ENCODE results near the gene ABCC1.
"Not testable (repeated sequence)": the region's sequence is repeated elsewhere in the genome, so short reads cannot be mapped to it uniquely, and the experiment has no call there.

ABCC1 gene

GRCh38 chr16:16102738-16103137 is 153.3 kb downstream of the ABCC1 start:
- Histone ChIP-seq H3K27me3 (ENCODE audit: control insufficient read depth, insufficient read depth, low read length) (no peaks in the 10 kb centered on the region), H3K9me3 (ENCODE audit: control insufficient read depth, insufficient read depth, low read length) (no peaks in the 10 kb centered on the region), H3K4me1 (ENCODE audit: control insufficient read depth, insufficient read depth, low read length) (no peaks in the 10 kb centered on the region), H3K9ac (ENCODE audit: low read depth, low read length) (no peak overlapping the region), H3K4me3 (ENCODE audit: low read depth, low read length) (no peak overlapping the region), H3K27ac (ENCODE audit: low read depth, low read length) (no peak overlapping the region), H3K36me3 (ENCODE audit: control insufficient read depth, insufficient read depth, low read length) (peaks cover 76% of the 10 kb centered on the region)

GRCh38 chr16:16104132-16104803 is 154.9 kb downstream of the ABCC1 start:
- H3K4me3 ChIP-seq (ENCODE audit: low read depth, low read length); H3K27me3 ChIP-seq (ENCODE audit: control insufficient read depth, insufficient read depth, low read length); H3K9ac ChIP-seq (ENCODE audit: low read depth, low read length); H3K27ac ChIP-seq (ENCODE audit: low read depth, low read length); H3K4me1 ChIP-seq (ENCODE audit: control insufficient read depth, insufficient read depth, low read length); H3K9me3 ChIP-seq (ENCODE audit: control insufficient read depth, insufficient read depth, low read length): not testable (repeated sequence)
- peaks cover 74% of the 10 kb centered on the region for H3K36me3 ChIP-seq (ENCODE audit: control insufficient read depth, insufficient read depth, low read length)

GRCh38 chr16:16104804-16105141 is 155.4 kb downstream of the ABCC1 start:
- not testable (repeated sequence) for H3K9me3 ChIP-seq (ENCODE audit: control insufficient read depth, insufficient read depth, low read length); H3K27me3 ChIP-seq (ENCODE audit: control insufficient read depth, insufficient read depth, low read length); H3K27ac ChIP-seq (ENCODE audit: low read depth, low read length); H3K4me1 ChIP-seq (ENCODE audit: control insufficient read depth, insufficient read depth, low read length); H3K4me3 ChIP-seq (ENCODE audit: low read depth, low read length); H3K9ac ChIP-seq (ENCODE audit: low read depth, low read length)
- peaks cover 77% of the 10 kb centered on the region for H3K36me3 ChIP-seq (ENCODE audit: control insufficient read depth, insufficient read depth, low read length)

GRCh38 chr16:16105646-16106045 is 156.2 kb downstream of the ABCC1 start:
- Histone ChIP-seq H3K4me3 (ENCODE audit: low read depth, low read length) (no peak overlapping the region), H3K9me3 (ENCODE audit: control insufficient read depth, insufficient read depth, low read length) (no peaks in the 10 kb centered on the region), H3K9ac (ENCODE audit: low read depth, low read length) (no peak overlapping the region), H3K27me3 (ENCODE audit: control insufficient read depth, insufficient read depth, low read length) (no peaks in the 10 kb centered on the region), H3K4me1 (ENCODE audit: control insufficient read depth, insufficient read depth, low read length) (peaks cover 5% of the 10 kb centered on the region), H3K36me3 (ENCODE audit: control insufficient read depth, insufficient read depth, low read length) (peaks cover 76% of the 10 kb centered on the region), H3K27ac (ENCODE audit: low read depth, low read length) (no peak overlapping the region)

GRCh38 chr16:16106466-16106865 is 157.1 kb downstream of the ABCC1 start:
- Histone ChIP-seq H3K4me3 (ENCODE audit: low read depth, low read length) (no peak overlapping the region), H3K27me3 (ENCODE audit: control insufficient read depth, insufficient read depth, low read length) (no peaks in the 10 kb centered on the region), H3K9ac (ENCODE audit: low read depth, low read length) (no peak overlapping the region), H3K4me1 (ENCODE audit: control insufficient read depth, insufficient read depth, low read length) (peaks cover 5% of the 10 kb centered on the region), H3K36me3 (ENCODE audit: control insufficient read depth, insufficient read depth, low read length) (peaks cover 80% of the 10 kb centered on the region), H3K9me3 (ENCODE audit: control insufficient read depth, insufficient read depth, low read length) (no peaks in the 10 kb centered on the region), H3K27ac (ENCODE audit: low read depth, low read length) (no peak overlapping the region)

- H3K4me3 ChIP-seq (ENCODE audit: low read depth, low read length): no peak overlapping the region
- no peaks in the 10 kb centered on the region for H3K9me3 ChIP-seq (ENCODE audit: control insufficient read depth, insufficient read depth, low read length)
- H3K36me3 ChIP-seq (ENCODE audit: control insufficient read depth, insufficient read depth, low read length): peaks cover 80% of the 10 kb centered on the region
- H3K4me1 ChIP-seq (ENCODE audit: control insufficient read depth, insufficient read depth, low read length): peaks cover 5% of the 10 kb centered on the region
- no peaks in the 10 kb centered on the region for H3K27me3 ChIP-seq (ENCODE audit: control insufficient read depth, insufficient read depth, low read length)
- H3K9ac ChIP-seq (ENCODE audit: low read depth, low read length): no peak overlapping the region
- no peak overlapping the region for H3K27ac ChIP-seq (ENCODE audit: low read depth, low read length)
Measured at GRCh38 chr16:16107839-16108238, 158.4 kb downstream of the ABCC1 start.

GRCh38 chr16:16108759-16109158 is 159.3 kb downstream of the ABCC1 start:
- peak overlapping the region; percentile 73 for H3K27ac ChIP-seq (ENCODE audit: low read depth, low read length)
- H3K9ac ChIP-seq (ENCODE audit: low read depth, low read length): no peak overlapping the region
- H3K27me3 ChIP-seq (ENCODE audit: control insufficient read depth, insufficient read depth, low read length): no peaks in the 10 kb centered on the region
- H3K36me3 ChIP-seq (ENCODE audit: control insufficient read depth, insufficient read depth, low read length): peaks cover 82% of the 10 kb centered on the region
- no peak overlapping the region for H3K4me3 ChIP-seq (ENCODE audit: low read depth, low read length)
- H3K4me1 ChIP-seq (ENCODE audit: control insufficient read depth, insufficient read depth, low read length): peaks cover 5% of the 10 kb centered on the region
- H3K9me3 ChIP-seq (ENCODE audit: control insufficient read depth, insufficient read depth, low read length): no peaks in the 10 kb centered on the region

- Histone ChIP-seq H3K9ac (ENCODE audit: low read depth, low read length) (no peak overlapping the region), H3K9me3 (ENCODE audit: control insufficient read depth, insufficient read depth, low read length) (no peaks in the 10 kb centered on the region), H3K27me3 (ENCODE audit: control insufficient read depth, insufficient read depth, low read length) (no peaks in the 10 kb centered on the region), H3K4me3 (ENCODE audit: low read depth, low read length) (no peak overlapping the region), H3K27ac (ENCODE audit: low read depth, low read length) (peak overlapping the region; percentile 73), H3K4me1 (ENCODE audit: control insufficient read depth, insufficient read depth, low read length) (peaks cover 5% of the 10 kb centered on the region), H3K36me3 (ENCODE audit: control insufficient read depth, insufficient read depth, low read length) (peaks cover 81% of the 10 kb centered on the region)
Measured at GRCh38 chr16:16109453-16110110, 160.2 kb downstream of the ABCC1 start.

- Histone ChIP-seq H3K36me3 (ENCODE audit: control insufficient read depth, insufficient read depth, low read length) (peaks cover 86% of the 10 kb centered on the region), H3K9me3 (ENCODE audit: control insufficient read depth, insufficient read depth, low read length) (no peaks in the 10 kb centered on the region), H3K4me1 (ENCODE audit: control insufficient read depth, insufficient read depth, low read length) (peaks cover 5% of the 10 kb centered on the region)
Measured at GRCh38 chr16:16110111-16110490, 160.7 kb downstream of the ABCC1 start.

GRCh38 chr16:16111639-16112038 is 162.2 kb downstream of the ABCC1 start:
- Histone ChIP-seq H3K4me3 (ENCODE audit: low read depth, low read length) (no peak overlapping the region), H3K27ac (ENCODE audit: low read depth, low read length) (no peak overlapping the region), H3K9ac (ENCODE audit: low read depth, low read length) (no peak overlapping the region), H3K36me3 (ENCODE audit: control insufficient read depth, insufficient read depth, low read length) (peaks cover 85% of the 10 kb centered on the region), H3K9me3 (ENCODE audit: control insufficient read depth, insufficient read depth, low read length) (no peaks in the 10 kb centered on the region), H3K27me3 (ENCODE audit: control insufficient read depth, insufficient read depth, low read length) (no peaks in the 10 kb centered on the region), H3K4me1 (ENCODE audit: control insufficient read depth, insufficient read depth, low read length) (peaks cover 5% of the 10 kb centered on the region)

More at GRCh38 chr16:16110111-16110490, 160.7 kb downstream of the ABCC1 start:
- Histone ChIP-seq H3K27ac (ENCODE audit: low read depth, low read length) (no peak overlapping the region), H3K9ac (ENCODE audit: low read depth, low read length) (no peak overlapping the region), H3K4me3 (ENCODE audit: low read depth, low read length) (no peak overlapping the region), H3K27me3 (ENCODE audit: control insufficient read depth, insufficient read depth, low read length) (no peaks in the 10 kb centered on the region)

- H3K9ac ChIP-seq (ENCODE audit: low read depth, low read length): no peak overlapping the region
- H3K36me3 ChIP-seq (ENCODE audit: control insufficient read depth, insufficient read depth, low read length): peaks cover 86% of the 10 kb centered on the region
- H3K27ac ChIP-seq (ENCODE audit: low read depth, low read length): no peak overlapping the region
- H3K4me3 ChIP-seq (ENCODE audit: low read depth, low read length): no peak overlapping the region
- peaks cover 5% of the 10 kb centered on the region for H3K4me1 ChIP-seq (ENCODE audit: control insufficient read depth, insufficient read depth, low read length)
- H3K9me3 ChIP-seq (ENCODE audit: control insufficient read depth, insufficient read depth, low read length): no peaks in the 10 kb centered on the region
- no peaks in the 10 kb centered on the region for H3K27me3 ChIP-seq (ENCODE audit: control insufficient read depth, insufficient read depth, low read length)
Measured at GRCh38 chr16:16112450-16113053, 163.1 kb downstream of the ABCC1 start.

Measured in HUES48 (cell line).